GM19193 (cell line): Measurements from ENCODE around the gene MAP9.

Experiments used
- POLR2A ChIP-seq: IDR thresholded peaks from 4 replicates; pipeline ENCODE4 v1.6.1; 2011; ENCODE audit not compliant: insufficient read depth, insufficient read length; ENCODE audit errors: extremely low read depth

Gene MAP9

GRCh38 chr4:155371432-155372043 is 5.2 kb downstream of the MAP9 start:
- no peak for TF ChIP-seq POLR2A

DNA sequence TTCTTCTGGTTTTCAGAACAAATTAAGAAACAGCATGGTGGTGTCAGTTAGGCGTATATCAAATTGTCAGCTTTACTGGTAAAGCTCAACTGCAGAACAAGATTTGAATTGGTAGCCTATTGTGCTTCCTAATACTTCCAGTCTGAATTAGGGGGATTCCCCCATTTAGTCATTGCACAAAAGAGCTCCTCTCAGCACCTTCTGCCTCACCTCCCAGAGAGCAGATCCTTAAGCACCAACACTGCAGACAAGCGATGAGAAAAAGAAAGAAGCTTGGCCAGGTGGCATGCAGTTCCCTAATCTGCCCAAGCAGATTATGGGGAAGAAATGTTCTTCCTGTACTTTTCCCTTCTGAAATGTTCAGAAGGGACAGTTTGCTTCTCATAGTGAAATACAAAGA is 9.2 kb downstream of the MAP9 start:
- TF ChIP-seq POLR2A: no peak

DNA sequence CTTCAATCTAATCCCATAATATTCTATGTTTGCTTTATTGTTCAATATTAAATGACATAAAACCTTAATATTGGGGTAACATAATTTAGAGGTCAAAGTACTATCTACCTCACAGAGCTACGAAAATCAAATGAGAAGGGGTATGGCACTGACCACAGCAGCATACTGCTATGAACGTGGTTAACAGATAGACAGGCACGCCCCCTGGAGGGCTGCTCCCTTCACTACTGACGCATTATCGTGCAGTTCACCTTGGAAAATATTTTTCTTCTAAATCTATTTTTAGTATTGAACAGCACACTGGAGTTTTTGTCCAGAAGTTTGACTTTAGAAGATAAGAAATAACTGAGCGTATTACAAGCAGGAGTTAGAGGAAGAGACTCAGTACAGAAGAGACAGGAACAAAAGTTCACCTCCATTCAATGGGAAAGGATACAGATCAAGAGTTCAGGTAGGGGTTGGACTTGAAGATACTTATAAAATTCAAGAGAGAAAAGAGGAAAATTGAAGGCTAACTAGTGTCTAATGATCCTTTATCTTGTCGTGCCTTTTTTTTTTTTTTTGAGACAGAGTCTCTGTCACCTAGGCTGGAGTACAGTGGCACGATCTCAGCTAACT is 22.7 kb downstream of the MAP9 start:
- TF ChIP-seq POLR2A: no peak

DNA sequence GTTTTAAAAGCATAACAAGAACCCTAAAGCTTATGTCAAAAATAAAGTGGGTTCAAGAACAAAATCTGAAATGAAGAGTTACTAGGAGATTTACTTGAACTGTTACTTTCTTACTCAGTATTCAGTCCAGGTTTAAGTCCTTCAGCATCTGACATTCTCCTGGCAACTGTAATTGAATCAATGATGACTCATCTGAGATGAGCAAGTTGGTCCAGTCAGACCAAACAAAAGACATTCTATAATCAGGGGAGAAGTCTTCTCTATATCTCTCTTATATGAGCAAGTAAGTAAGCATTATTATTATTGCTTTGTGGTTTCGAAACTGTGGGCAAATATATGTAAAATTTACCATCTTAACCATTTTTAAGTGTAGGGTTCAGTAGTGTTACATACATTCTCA is 34.6 kb downstream of the MAP9 start:
- TF ChIP-seq POLR2A: no peak

DNA sequence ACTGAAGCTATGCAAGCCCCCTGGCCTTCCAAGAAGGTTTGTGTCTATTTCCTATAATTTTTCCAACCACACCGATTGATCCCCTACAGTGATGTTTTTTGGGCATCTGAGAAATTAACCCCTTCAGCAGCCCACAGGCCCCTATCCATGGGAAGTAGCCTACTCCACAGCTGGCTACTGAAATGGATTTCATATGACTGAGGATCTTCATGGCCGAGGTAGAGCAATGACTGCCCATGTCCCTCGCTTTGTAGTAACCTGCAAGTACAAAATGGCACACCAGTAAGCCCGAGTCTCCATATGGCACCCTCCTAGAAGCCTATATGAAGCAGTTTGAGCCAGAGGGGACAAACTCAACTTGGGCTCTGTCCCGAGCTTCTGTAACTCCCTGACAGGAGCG is 36.8 kb downstream of the MAP9 start:
- no peak for TF ChIP-seq POLR2A

GRCh38 chr4:155339588-155339987 is 37.2 kb downstream of the MAP9 start:
- TF ChIP-seq POLR2A: no peak

DNA sequence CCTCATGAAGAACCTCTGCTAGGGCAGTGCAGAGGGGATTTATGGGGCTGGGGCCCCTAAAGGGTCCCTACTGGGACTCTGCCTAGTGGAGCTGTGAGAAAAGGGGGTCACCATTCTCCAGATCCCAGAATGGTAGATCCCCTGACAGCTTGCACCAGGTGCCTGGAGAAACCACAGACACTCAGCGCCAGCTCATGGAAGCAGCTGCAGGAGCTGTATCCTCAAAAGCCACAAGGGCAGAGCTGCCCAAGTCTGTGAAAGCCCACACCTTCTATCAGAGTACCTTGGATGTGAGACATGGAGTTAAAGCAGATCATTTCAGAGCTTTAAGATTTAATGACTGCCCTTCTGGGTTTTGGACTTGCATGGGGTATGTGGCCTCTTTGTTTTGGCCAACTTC is 38.6 kb downstream of the MAP9 start:
- no peak for TF ChIP-seq POLR2A

DNA sequence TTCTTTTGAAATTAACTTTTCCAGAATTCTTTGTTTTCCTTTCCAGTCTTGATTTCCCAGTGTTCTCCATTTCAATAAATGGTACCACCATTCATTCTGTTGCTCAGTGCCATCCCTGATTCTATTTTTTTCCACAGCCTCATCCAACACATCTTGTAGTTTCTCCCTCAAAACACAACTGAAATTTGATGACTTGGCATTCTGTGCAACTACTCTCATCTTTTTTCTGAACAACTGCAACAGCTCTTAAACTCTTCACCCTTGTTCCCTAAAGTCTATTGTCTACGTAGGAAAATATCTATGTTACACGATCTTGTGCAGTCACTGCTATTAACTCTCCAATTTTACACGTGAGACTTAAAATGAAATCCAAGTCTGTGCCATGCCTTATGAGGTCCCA is 40.5 kb downstream of the MAP9 start:
- no peak for TF ChIP-seq POLR2A

DNA sequence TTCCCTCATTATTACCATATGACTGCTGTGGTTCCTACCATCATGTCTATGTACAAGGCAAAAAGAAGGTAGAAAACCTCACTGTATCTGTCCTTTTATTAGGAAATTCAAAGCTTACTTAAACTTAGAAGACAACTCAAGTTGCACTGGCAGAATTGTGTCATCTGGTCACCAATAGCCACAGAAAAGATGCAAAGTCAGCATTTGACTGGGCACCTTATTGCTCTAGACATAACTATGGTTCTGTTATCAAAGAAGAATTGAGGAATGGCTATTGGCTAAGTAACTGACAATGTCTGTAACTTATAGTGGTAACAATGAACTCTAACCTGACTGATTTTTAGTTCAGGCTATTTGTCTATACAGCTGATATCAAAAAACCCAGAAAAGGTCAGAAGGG is 45.3 kb downstream of the MAP9 start:
- no peak for TF ChIP-seq POLR2A

GRCh38 chr4:155322782-155323181 is 54.0 kb downstream of the MAP9 start:
- TF ChIP-seq POLR2A: no peak

- no peak for TF ChIP-seq POLR2A
These were observed 55.8 kb downstream of the MAP9 start for GRCh38 chr4:155321006-155321405.

- no peak for TF ChIP-seq POLR2A
These were observed 57.2 kb downstream of the MAP9 start for GRCh38 chr4:155319516-155319915.

- TF ChIP-seq POLR2A: no peak
These were observed 69.0 kb downstream of the MAP9 start for GRCh38 chr4:155307731-155308277.

GRCh38 chr4:155305619-155306018 is 71.1 kb downstream of the MAP9 start:
- no peak for TF ChIP-seq POLR2A

DNA sequence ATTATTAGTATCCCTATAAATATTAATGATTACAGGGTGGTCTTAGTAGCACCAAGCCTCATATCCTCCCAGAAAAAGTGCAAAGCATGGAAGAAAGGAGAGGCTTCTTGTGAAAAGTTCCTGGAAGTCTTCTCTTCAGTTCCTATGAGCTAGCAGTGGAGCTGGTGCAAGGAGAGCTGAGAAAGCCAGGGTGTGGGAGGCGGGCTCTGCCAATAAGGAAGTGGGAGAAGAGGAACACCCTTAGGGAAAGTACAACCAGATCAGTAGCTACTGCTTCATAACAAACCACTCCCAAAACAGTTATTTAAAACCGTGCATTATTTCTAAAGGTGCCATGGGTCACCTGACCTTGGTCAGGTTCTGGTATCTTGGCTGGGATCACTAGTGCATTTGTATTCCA is 72.4 kb downstream of the MAP9 start:
- no peak for TF ChIP-seq POLR2A

DNA sequence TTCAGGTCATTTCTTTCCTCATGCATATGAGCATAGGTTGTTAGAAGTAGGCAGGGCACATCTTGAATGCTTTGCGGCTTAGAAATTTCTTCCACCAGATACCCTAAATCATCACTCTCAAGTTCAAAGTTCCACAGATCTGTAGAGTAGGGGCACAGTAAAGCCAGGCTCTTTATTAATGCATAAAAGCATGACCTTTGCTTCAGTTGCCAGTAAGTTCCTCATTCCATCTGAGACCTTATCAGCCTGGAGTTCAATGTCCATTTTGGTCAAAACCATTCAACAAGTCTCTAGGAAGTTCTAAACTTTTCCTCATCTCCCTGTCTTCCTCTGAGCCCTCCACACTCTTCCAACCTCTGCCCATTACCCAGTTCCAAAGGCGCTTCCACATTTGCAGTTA is 77.7 kb downstream of the MAP9 start:
- TF ChIP-seq POLR2A: no peak
